H9 (cell line): Measurements from ENCODE around the gene KRTAP1-4. TPM values are rescaled to one million over a fixed set of nuclear protein-coding genes. Genes with fewer than 3 reads are reported as not detected.

Experiments
- DNase-seq: peaks from one replicate; pipeline ENCODE4 v3.0.0-alpha.2; 2017
- H2AFZ ChIP-seq: one replicate; pipeline ENCODE4 v1.6.1; 2013; ENCODE audit warnings: mild to moderate bottlenecking, low read length, control low read depth, moderate library complexity
- H2AK5ac ChIP-seq: 2 replicates; pipeline ENCODE4 v1.6.1; 2013; ENCODE audit warnings: low read length, control low read depth, mixed read lengths; ENCODE audit not compliant: insufficient read length
- H2BK120ac ChIP-seq: one replicate; pipeline ENCODE4 v1.6.1; 2013; ENCODE audit warnings: low read depth, mild to moderate bottlenecking, low read length, control low read depth, inconsistent platforms; ENCODE audit not compliant: poor library complexity, severe bottlenecking
- H2BK12ac ChIP-seq: 2 replicates; pipeline ENCODE4 v1.6.1; 2013; ENCODE audit warnings: low read length, control low read depth, mixed read lengths, low read depth; ENCODE audit not compliant: insufficient read length
- H2BK15ac ChIP-seq: 2 replicates; pipeline ENCODE4 v1.6.1; 2013; ENCODE audit warnings: low read depth, low read length, control low read depth
- H2BK20ac ChIP-seq: one replicate; pipeline ENCODE4 v1.6.1; 2013; ENCODE audit warnings: low read depth, mild to moderate bottlenecking, low read length, control low read depth, inconsistent platforms; ENCODE audit not compliant: poor library complexity, severe bottlenecking
- H2BK5ac ChIP-seq: 2 replicates; pipeline ENCODE4 v1.6.1; 2013; ENCODE audit warnings: low read length, control low read depth, mixed read lengths; ENCODE audit not compliant: insufficient read length
- H3K14ac ChIP-seq: 2 replicates; pipeline ENCODE4 v1.6.1; 2013; ENCODE audit warnings: low read length, control low read depth; ENCODE audit not compliant: insufficient read depth
- H3K18ac ChIP-seq: 2 replicates; pipeline ENCODE4 v1.6.1; 2013; ENCODE audit warnings: low read depth, mild to moderate bottlenecking, mixed read lengths, low read length, control low read depth; ENCODE audit not compliant: insufficient read length
- H3K23ac ChIP-seq: 2 replicates; pipeline ENCODE4 v1.6.1; 2013; ENCODE audit warnings: low read length, control low read depth, mixed read lengths, low read depth; ENCODE audit not compliant: insufficient read length
- H3K23me2 ChIP-seq: 2 replicates; pipeline ENCODE4 v1.6.1; 2013; ENCODE audit warnings: low read depth, mild to moderate bottlenecking, mixed read lengths, low read length, control low read depth; ENCODE audit not compliant: insufficient read length, poor library complexity, severe bottlenecking
- H3K27ac ChIP-seq: 2 replicates; pipeline ENCODE4 v1.5.1; 2013; ENCODE audit warnings: low read length, control low read depth, mixed read lengths, low read depth; ENCODE audit not compliant: insufficient read length
- H3K27me3 ChIP-seq: 2 replicates; pipeline ENCODE4 v1.6.1; 2013; ENCODE audit warnings: low read length, control low read depth, inconsistent platforms; ENCODE audit not compliant: insufficient read depth
- H3K4ac ChIP-seq: 2 replicates; pipeline ENCODE4 v1.6.1; 2013; ENCODE audit warnings: low read depth, mild to moderate bottlenecking, control low read depth, inconsistent platforms, low read length, moderate library complexity
- H3K4me1 ChIP-seq: 2 replicates; pipeline ENCODE4 v1.6.1; 2013; ENCODE audit warnings: low read length, control low read depth, inconsistent platforms; ENCODE audit not compliant: insufficient read depth
- H3K4me2 ChIP-seq: 2 replicates; pipeline ENCODE4 v1.6.1; 2013; ENCODE audit warnings: low read length, control low read depth, mixed read lengths; ENCODE audit not compliant: insufficient read length, insufficient read depth
- H3K56ac ChIP-seq: 2 replicates; pipeline ENCODE4 v1.6.1; 2013; ENCODE audit warnings: low read depth, mild to moderate bottlenecking, mixed read lengths, low read length, control low read depth; ENCODE audit not compliant: insufficient read length
- H3K79me1 ChIP-seq: 2 replicates; pipeline ENCODE4 v1.6.1; 2013; ENCODE audit warnings: low read depth, mild to moderate bottlenecking, moderate library complexity, low read length, control low read depth, inconsistent platforms; ENCODE audit not compliant: insufficient read depth, poor library complexity, severe bottlenecking
- H3K79me2 ChIP-seq: 2 replicates; pipeline ENCODE4 v1.6.1; 2013; ENCODE audit warnings: low read length, control low read depth, inconsistent platforms; ENCODE audit not compliant: insufficient read depth
- H3K9ac ChIP-seq: 2 replicates; pipeline ENCODE4 v1.6.1; 2013; ENCODE audit warnings: low read length, control low read depth, mixed read lengths; ENCODE audit not compliant: insufficient read length; ENCODE audit errors: extremely low read depth
- H3K9me3 ChIP-seq: one replicate; pipeline ENCODE4 v1.6.1; 2013; ENCODE audit warnings: low read depth, low read length, inconsistent platforms; ENCODE audit not compliant: control insufficient read depth
- H3T11ph ChIP-seq: one replicate; pipeline ENCODE4 v1.6.1; 2013; ENCODE audit warnings: mild to moderate bottlenecking, low read length, control low read depth, inconsistent platforms
- H4K20me1 ChIP-seq: one replicate; pipeline ENCODE4 v1.6.1; 2013; ENCODE audit not compliant: control insufficient read depth, insufficient read length, insufficient read depth
- H4K5ac ChIP-seq: 2 replicates; pipeline ENCODE4 v1.6.1; 2013; ENCODE audit warnings: low read depth, mild to moderate bottlenecking, mixed read lengths, low read length, control low read depth; ENCODE audit not compliant: insufficient read length
- H4K8ac ChIP-seq: replicated peaks from 2 replicates; pipeline ENCODE4 v1.6.1; 2013; ENCODE audit warnings: low read length, control low read depth, mixed read lengths, low read depth; ENCODE audit not compliant: insufficient read length
- H4K91ac ChIP-seq: 2 replicates; pipeline ENCODE4 v1.6.1; 2013; ENCODE audit warnings: low read depth, mild to moderate bottlenecking, moderate library complexity, mixed read lengths, low read length, control low read depth; ENCODE audit not compliant: insufficient read length
- H3K27ac Mint-ChIP-seq, 3 experiments: 2 replicates in 2 of 3; 3 replicates in 1 of 3; pipeline ENCODE4 v1.8.0; 2020 to 2021; ENCODE audit warnings: mixed read lengths in 3 of 3, mild to moderate bottlenecking in 1 of 3, moderate library complexity in 1 of 3
- H3K27me3 Mint-ChIP-seq: 2 replicates; pipeline ENCODE4 v1.8.0; 2021; ENCODE audit warnings: low read depth, mild to moderate bottlenecking, moderate library complexity, mixed read lengths
- H3K36me3 Mint-ChIP-seq, 3 experiments: 2 replicates in 2 of 3; 3 replicates in 1 of 3; pipeline ENCODE4 v1.8.0; 2020 to 2021; ENCODE audit warnings: low read depth in 3 of 3, mixed read lengths in 3 of 3; ENCODE audit not compliant: insufficient read depth in 1 of 3
- H3K4me1 Mint-ChIP-seq, 2 experiments: 2 replicates each; pipeline ENCODE4 v1.8.0; 2020; ENCODE audit warnings: mixed read lengths in 2 of 2
- H3K4me3 Mint-ChIP-seq, 2 experiments: 2 replicates in 1 of 2; 3 replicates in 1 of 2; pipeline ENCODE4 v1.8.0; 2020 to 2021; ENCODE audit warnings: mild to moderate bottlenecking in 2 of 2, mixed read lengths in 2 of 2, moderate library complexity in 1 of 2
- H3K9me3 Mint-ChIP-seq, 2 experiments: 2 replicates in 1 of 2; 3 replicates in 1 of 2; pipeline ENCODE4 v1.8.0; 2020; ENCODE audit warnings: mild to moderate bottlenecking in 2 of 2, mixed read lengths in 2 of 2, moderate library complexity in 1 of 2
- CTCF ChIP-seq: fragments of 200-600 bp; sonication (generic); conservative IDR thresholded peaks from 3 replicates; pipeline ENCODE4 v1.8.0; 2021; ENCODE audit warnings: antibody characterized with exemption, mild to moderate bottlenecking
- WGBS: extraction: QIAGEN DNeasy Blood & Tissue Kit; methylation state at CpG from one replicate; pipeline ENCODE4 v1.1.7; 2013; ENCODE audit warnings: missing lambda C conversion rate, low lambda C conversion rate, mixed read lengths; ENCODE audit not compliant: insufficient read length; ENCODE audit errors: extremely low coverage; 5-methylcytosine and 5-hydroxymethylcytosine counted together
- total RNA-seq: library from RNA; stranded (reverse); gene quantifications from 2 replicates; pipeline ENCODE4 v1.2.1, GENCODE V29; 2021

The KRTAP1-4 gene
- total RNA-seq, 1 experiment from 2014 or later, result not detected

- Histone ChIP-seq H2BK5ac (no peak overlapping the region), H2AFZ (no peak overlapping the region), H3K23ac (no peak overlapping the region), H3K4ac (no peak overlapping the region), H3K27ac (no peak overlapping the region), H2BK120ac (no peak overlapping the region), H2BK20ac (no peak overlapping the region), H4K5ac (no peak overlapping the region), H3K18ac (no peak overlapping the region), H4K91ac (no peak overlapping the region), H3K23me2 (no peaks in the 10 kb centered on the region), H3K14ac (no peak overlapping the region), H3K9ac (no peak overlapping the region), H3T11ph (no peak overlapping the region), H3K79me2 (no peaks in the 10 kb centered on the region), H3K4me1 (no peaks in the 10 kb centered on the region), H3K56ac (no peak overlapping the region), H2BK15ac (no peak overlapping the region), H3K9me3 (no peaks in the 10 kb centered on the region), H3K79me1 (no peaks in the 10 kb centered on the region), H4K8ac (no peak overlapping the region), H2BK12ac (no peak overlapping the region), H2AK5ac (no peak overlapping the region), H3K4me2 (no peak overlapping the region), H3K27me3 (no peaks in the 10 kb centered on the region), H4K20me1 (no peaks in the 10 kb centered on the region)
- DNase-seq, result no peak
- Mint-ChIP-seq H3K27ac (no peak overlapping the region), H3K4me1 (peaks cover 2 to 11% of the 10 kb centered on the region in 2 experiments), H3K27me3 (no peaks in the 10 kb centered on the region), H3K4me3 (no peak overlapping the region), H3K9me3 (no peaks in the 10 kb centered on the region), H3K36me3 (no peaks in the 10 kb centered on the region)
- WGBS, result no CpG with 5 or more reads among the region's 1 CpG
- TF ChIP-seq CTCF, result no peak
These were observed 34.3 kb upstream of the KRTAP1-4 start for GRCh38 chr17:41064301-41064700.
